Activated CD4-positive, alpha-beta memory T cell treated with anti-CD3 and anti-CD28 coated beads, Interleukin-2, amount 10 ng/mL, durations not matched to agents 7 days and 5 days (primary cell): ENCODE results near the gene ZNF883. TPM values are rescaled to one million over a fixed set of nuclear protein-coding genes. Genes with fewer than 3 reads are reported as not detected.

Experiments used
- CTCF ChIA-PET: fragments of 350-600 bp; sonication (Branson Sonifier 250); formaldehyde crosslinking; loops from one replicate; lab custom pipeline; 2021; ENCODE audit warnings: antibody characterized with exemption, inconsistent platforms; lab: Charles Lee
- POLR2A ChIA-PET: fragments of 350-600 bp; sonication (Branson Sonifier 250); formaldehyde crosslinking; loops from one replicate; lab custom pipeline; 2021; ENCODE audit warnings: antibody characterized with exemption; lab: Charles Lee
- DNase-seq: peaks from one replicate; pipeline ENCODE4 v3.0.0-alpha.2; 2020
- H3K27ac Mint-ChIP-seq: one replicate; pipeline ENCODE4 v1.8.0; 2021; ENCODE audit warnings: mild to moderate bottlenecking, mixed read lengths
- H3K27me3 Mint-ChIP-seq: one replicate; pipeline ENCODE4 v1.8.0; 2021; ENCODE audit warnings: mixed read lengths
- H3K36me3 Mint-ChIP-seq: one replicate; pipeline ENCODE4 v1.8.0; 2021; ENCODE audit warnings: low read depth, mixed read lengths
- H3K4me1 Mint-ChIP-seq: one replicate; pipeline ENCODE4 v1.8.0; 2021; ENCODE audit warnings: mixed read lengths
- H3K4me3 Mint-ChIP-seq: one replicate; pipeline ENCODE4 v1.8.0; 2021; ENCODE audit warnings: mild to moderate bottlenecking, mixed read lengths
- H3K9me3 Mint-ChIP-seq: one replicate; pipeline ENCODE4 v1.8.0; 2021; ENCODE audit warnings: mixed read lengths
- total RNA-seq, 2 experiments: library from RNA; stranded (reverse); gene quantifications; one replicate each; pipeline ENCODE4 v1.2.3, GENCODE V29; 2021

Gene ZNF883
- total RNA-seq, 2 experiments from 2014 or later: 0.30 TPM; not detected in 1

- H3K27ac Mint-ChIP-seq: no peak overlapping the region
- H3K4me1 Mint-ChIP-seq: no peaks in the 10 kb centered on the region
- no peaks in the 10 kb centered on the region for H3K36me3 Mint-ChIP-seq
- no peak overlapping the region for H3K4me3 Mint-ChIP-seq
- no peaks in the 10 kb centered on the region for H3K9me3 Mint-ChIP-seq
- no peaks in the 10 kb centered on the region for H3K27me3 Mint-ChIP-seq
- ChIA-PET CTCF (no interaction called here), POLR2A (no interaction called here)
- no peak for DNase-seq
These were observed 41.1 kb downstream of the ZNF883 start for GRCh38 chr9:112970939-112971338.

- ChIA-PET CTCF (no interaction called here), POLR2A (no interaction called here)
- Mint-ChIP-seq H3K9me3 (no peaks in the 10 kb centered on the region), H3K27me3 (no peaks in the 10 kb centered on the region), H3K4me1 (no peaks in the 10 kb centered on the region), H3K27ac (no peak overlapping the region), H3K4me3 (no peak overlapping the region), H3K36me3 (no peaks in the 10 kb centered on the region)
- no peak for DNase-seq
These were observed 42.3 kb downstream of the ZNF883 start for GRCh38 chr9:112969730-112970129.

- H3K27me3 Mint-ChIP-seq: peaks cover 1% of the 10 kb centered on the region
- H3K4me3 Mint-ChIP-seq: no peak overlapping the region
- H3K36me3 Mint-ChIP-seq: no peaks in the 10 kb centered on the region
- no peaks in the 10 kb centered on the region for H3K9me3 Mint-ChIP-seq
- no peak overlapping the region for H3K27ac Mint-ChIP-seq
- POLR2A ChIA-PET: no interaction called here
- no peaks in the 10 kb centered on the region for H3K4me1 Mint-ChIP-seq
- DNase-seq: no peak
- CTCF ChIA-PET: interaction anchor here (1.1 kb wide), 1 partner anchor 12 kb away, joined by 3 read pairs; no protein-coding TSS in a partner anchor
These were observed 56.4 kb downstream of the ZNF883 start for GRCh38 chr9:112955550-112955949.

- POLR2A ChIA-PET: no interaction called here
- no peaks in the 10 kb centered on the region for H3K4me1 Mint-ChIP-seq
- CTCF ChIA-PET: no interaction called here
- H3K27me3 Mint-ChIP-seq: peaks cover 1% of the 10 kb centered on the region
- H3K36me3 Mint-ChIP-seq: no peaks in the 10 kb centered on the region
- no peak overlapping the region for H3K27ac Mint-ChIP-seq
- no peak overlapping the region for H3K4me3 Mint-ChIP-seq
- no peak for DNase-seq
- H3K9me3 Mint-ChIP-seq: peaks cover 17% of the 10 kb centered on the region
These were observed 66.3 kb downstream of the ZNF883 start for GRCh38 chr9:112945620-112946208.

- ChIA-PET POLR2A (no interaction called here), CTCF (no interaction called here)
- Mint-ChIP-seq H3K4me3 (no peak overlapping the region), H3K27ac (no peak overlapping the region), H3K9me3 (no peaks in the 10 kb centered on the region), H3K4me1 (no peaks in the 10 kb centered on the region), H3K27me3 (peaks cover under 1% of the 10 kb centered on the region), H3K36me3 (no peaks in the 10 kb centered on the region)
- no peak for DNase-seq
These were observed 72.6 kb downstream of the ZNF883 start for GRCh38 chr9:112939418-112939817.

GRCh38 chr9:112933696-112934095 lies 78.3 kb downstream of the ZNF883 start:
- Mint-ChIP-seq H3K9me3 (no peaks in the 10 kb centered on the region), H3K27ac (no peak overlapping the region), H3K4me1 (no peaks in the 10 kb centered on the region), H3K36me3 (no peaks in the 10 kb centered on the region), H3K27me3 (peaks cover 8% of the 10 kb centered on the region), H3K4me3 (no peak overlapping the region)
- ChIA-PET POLR2A (no interaction called here), CTCF (no interaction called here)
- no peak for DNase-seq

GRCh38 chr9:112925058-112925641 lies 86.8 kb downstream of the ZNF883 start:
- DNase-seq: no peak

GRCh38 chr9:112921549-112921948 lies 90.4 kb downstream of the ZNF883 start:
- ChIA-PET CTCF (interaction anchor here (0.8 to 1.3 kb wide), 2 partner anchors 19 to 191 kb away, joined by 3 to 4 read pairs; no protein-coding TSS in a partner anchor), POLR2A (no interaction called here)
- no peaks in the 10 kb centered on the region for H3K4me1 Mint-ChIP-seq
- DNase-seq: no peak
- H3K4me3 Mint-ChIP-seq: no peak overlapping the region
- H3K27me3 Mint-ChIP-seq: peaks cover 33% of the 10 kb centered on the region
- no peaks in the 10 kb centered on the region for H3K9me3 Mint-ChIP-seq
- H3K36me3 Mint-ChIP-seq: no peaks in the 10 kb centered on the region
- no peak overlapping the region for H3K27ac Mint-ChIP-seq

More at GRCh38 chr9:112925058-112925641, 86.8 kb downstream of the ZNF883 start:
- H3K4me3 Mint-ChIP-seq: no peak overlapping the region
- H3K4me1 Mint-ChIP-seq: no peaks in the 10 kb centered on the region
- no peaks in the 10 kb centered on the region for H3K9me3 Mint-ChIP-seq
- no peaks in the 10 kb centered on the region for H3K36me3 Mint-ChIP-seq
- POLR2A ChIA-PET: no interaction called here
- H3K27ac Mint-ChIP-seq: no peak overlapping the region
- CTCF ChIA-PET: no interaction called here
- peaks cover 21% of the 10 kb centered on the region for H3K27me3 Mint-ChIP-seq

GRCh38 chr9:112917987-112918362 lies 94.0 kb downstream of the ZNF883 start:
- H3K4me3 Mint-ChIP-seq: no peak overlapping the region
- ChIA-PET CTCF (no interaction called here), POLR2A (no interaction called here)
- H3K36me3 Mint-ChIP-seq: no peaks in the 10 kb centered on the region
- no peaks in the 10 kb centered on the region for H3K4me1 Mint-ChIP-seq
- H3K27me3 Mint-ChIP-seq: peaks cover 21% of the 10 kb centered on the region
- no peaks in the 10 kb centered on the region for H3K9me3 Mint-ChIP-seq
- no peak overlapping the region for H3K27ac Mint-ChIP-seq
- DNase-seq: no peak

GRCh38 chr9:112917047-112917986 lies 94.7 kb downstream of the ZNF883 start:
- no peak overlapping the region for H3K4me3 Mint-ChIP-seq
- no peak for DNase-seq
- H3K27me3 Mint-ChIP-seq: peaks cover 21% of the 10 kb centered on the region
- H3K27ac Mint-ChIP-seq: no peak overlapping the region
- H3K4me1 Mint-ChIP-seq: no peaks in the 10 kb centered on the region
- CTCF ChIA-PET: no interaction called here
- H3K9me3 Mint-ChIP-seq: no peaks in the 10 kb centered on the region
- H3K36me3 Mint-ChIP-seq: no peaks in the 10 kb centered on the region
- POLR2A ChIA-PET: no interaction called here

GRCh38 chr9:112914524-112914923 lies 97.5 kb downstream of the ZNF883 start:
- Mint-ChIP-seq H3K27ac (no peak overlapping the region), H3K4me1 (no peaks in the 10 kb centered on the region), H3K4me3 (no peak overlapping the region), H3K9me3 (no peaks in the 10 kb centered on the region), H3K27me3 (peaks cover 18% of the 10 kb centered on the region), H3K36me3 (no peaks in the 10 kb centered on the region)
- CTCF ChIA-PET: no interaction called here
- DNase-seq: no peak
- POLR2A ChIA-PET: no interaction called here

- Mint-ChIP-seq H3K9me3 (no peaks in the 10 kb centered on the region), H3K36me3 (no peaks in the 10 kb centered on the region), H3K4me1 (no peaks in the 10 kb centered on the region), H3K4me3 (no peak overlapping the region), H3K27ac (no peak overlapping the region), H3K27me3 (peaks cover 15% of the 10 kb centered on the region)
- POLR2A ChIA-PET: no interaction called here
- CTCF ChIA-PET: no interaction called here
- DNase-seq: no peak
These were observed 98.7 kb downstream of the ZNF883 start for GRCh38 chr9:112913326-112913725.

GRCh38 chr9:112912636-112913035 lies 99.4 kb downstream of the ZNF883 start:
- DNase-seq: no peak
- Mint-ChIP-seq H3K27me3 (peaks cover 11% of the 10 kb centered on the region), H3K36me3 (no peaks in the 10 kb centered on the region), H3K9me3 (no peaks in the 10 kb centered on the region), H3K27ac (no peak overlapping the region), H3K4me1 (no peaks in the 10 kb centered on the region), H3K4me3 (no peak overlapping the region)
- ChIA-PET CTCF (no interaction called here), POLR2A (no interaction called here)
